WI38 (cell line): ENCODE measurements around the gene TMC6.
"Not testable (repeated sequence)": the region's sequence is repeated elsewhere in the genome, so short reads cannot be mapped to it uniquely, and the experiment has no call there.

Experiments
- H3K4me3 ChIP-seq: 2 replicates; pipeline ENCODE4 v1.5.1; 2011; ENCODE audit warnings: low read depth, mild to moderate bottlenecking, control low read depth, low read length
- CTCF ChIP-seq: IDR thresholded peaks from 2 replicates; pipeline ENCODE4 v1.5.1; 2012; ENCODE audit warnings: low read depth, mild to moderate bottlenecking, control low read depth, low read length

TMC6 gene

GRCh38 chr17:78142119-78142861 lies 13.7 kb upstream of the TMC6 start:
- H3K4me3 ChIP-seq: no peak overlapping the region
- TF ChIP-seq CTCF: no peak

DNA sequence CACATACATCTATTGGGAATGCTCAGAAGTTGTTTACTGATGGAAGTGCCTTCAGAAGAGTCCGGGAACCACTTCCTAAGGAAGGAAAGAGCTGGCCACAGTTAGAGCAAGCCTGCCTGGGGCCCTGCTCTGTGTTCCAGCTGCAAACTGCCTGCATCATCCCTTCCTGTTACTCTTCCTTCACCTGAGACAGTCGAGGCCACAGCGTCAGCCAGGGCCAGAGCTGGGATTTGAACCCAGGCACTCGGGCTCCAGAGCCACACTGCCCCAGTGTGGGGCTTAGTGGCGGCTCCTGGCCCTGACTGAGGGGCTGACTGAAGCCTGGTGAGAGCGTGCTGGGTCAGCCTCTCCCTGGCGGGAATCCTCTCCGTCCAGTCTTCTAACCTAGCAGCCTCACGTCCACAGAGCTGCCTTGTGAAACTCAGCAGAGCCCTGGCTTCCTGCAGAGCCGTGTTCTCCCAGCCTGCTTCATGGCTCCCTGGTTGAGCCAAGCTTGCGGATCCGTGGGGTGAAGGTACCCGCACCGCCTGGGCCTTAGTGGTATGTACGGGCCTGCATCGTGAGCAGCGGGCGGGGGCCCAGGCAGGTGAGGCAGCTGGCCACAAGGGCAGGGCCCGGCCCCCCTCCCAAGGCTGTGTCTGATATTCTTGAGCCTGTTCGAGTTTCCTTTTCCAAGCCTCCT lies 13.0 kb upstream of the TMC6 start:
- TF ChIP-seq CTCF: no peak
- no peak overlapping the region for H3K4me3 ChIP-seq

DNA sequence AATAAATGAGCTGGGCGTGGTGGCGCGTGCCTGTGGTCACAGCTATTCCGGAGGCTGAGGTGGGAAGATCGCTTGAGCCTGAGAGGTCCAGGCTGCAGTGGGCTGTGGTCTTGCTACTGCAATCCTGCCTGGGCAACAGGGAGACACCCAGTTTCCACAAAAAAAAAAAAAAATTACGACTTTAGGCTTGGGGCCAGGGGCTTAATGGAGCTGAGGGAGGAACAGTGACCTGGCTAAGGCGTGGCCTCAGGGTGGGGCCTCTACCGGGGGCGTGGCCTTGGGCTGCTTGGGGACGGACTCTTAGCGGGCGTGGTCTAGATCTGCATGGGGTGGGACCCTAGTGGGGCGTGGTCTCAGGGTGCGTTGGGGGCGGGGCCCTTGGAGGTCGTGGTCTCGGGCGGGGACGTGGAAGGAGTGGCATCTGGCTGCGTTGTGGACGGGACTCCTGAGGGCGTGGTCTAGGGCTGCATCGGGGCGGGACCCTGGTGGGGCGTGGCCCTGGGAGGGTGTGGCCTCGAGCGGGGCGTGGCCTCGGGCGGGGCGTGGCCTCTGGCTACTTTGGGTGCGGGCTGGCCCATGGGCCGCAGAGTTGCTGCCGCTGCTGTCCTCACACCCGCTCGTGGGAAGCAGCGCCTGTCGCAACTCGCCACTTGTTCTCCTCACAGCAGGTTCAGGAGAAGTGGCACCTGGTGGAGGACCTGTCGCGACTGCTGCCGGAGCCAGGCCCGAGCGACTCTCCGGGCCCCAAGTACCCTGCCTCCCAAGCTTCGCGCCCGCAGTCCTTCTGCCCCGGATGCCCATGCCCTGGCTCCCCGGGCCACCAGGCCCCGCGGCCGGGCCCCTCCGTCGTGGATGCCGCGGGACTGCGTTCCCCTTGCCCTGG lies 11.9 kb upstream of the TMC6 start:
- TF ChIP-seq CTCF: no peak
- no peak overlapping the region for H3K4me3 ChIP-seq

GRCh38 chr17:78139861-78140168 lies 11.3 kb upstream of the TMC6 start:
- H3K4me3 ChIP-seq: not testable (repeated sequence)

DNA sequence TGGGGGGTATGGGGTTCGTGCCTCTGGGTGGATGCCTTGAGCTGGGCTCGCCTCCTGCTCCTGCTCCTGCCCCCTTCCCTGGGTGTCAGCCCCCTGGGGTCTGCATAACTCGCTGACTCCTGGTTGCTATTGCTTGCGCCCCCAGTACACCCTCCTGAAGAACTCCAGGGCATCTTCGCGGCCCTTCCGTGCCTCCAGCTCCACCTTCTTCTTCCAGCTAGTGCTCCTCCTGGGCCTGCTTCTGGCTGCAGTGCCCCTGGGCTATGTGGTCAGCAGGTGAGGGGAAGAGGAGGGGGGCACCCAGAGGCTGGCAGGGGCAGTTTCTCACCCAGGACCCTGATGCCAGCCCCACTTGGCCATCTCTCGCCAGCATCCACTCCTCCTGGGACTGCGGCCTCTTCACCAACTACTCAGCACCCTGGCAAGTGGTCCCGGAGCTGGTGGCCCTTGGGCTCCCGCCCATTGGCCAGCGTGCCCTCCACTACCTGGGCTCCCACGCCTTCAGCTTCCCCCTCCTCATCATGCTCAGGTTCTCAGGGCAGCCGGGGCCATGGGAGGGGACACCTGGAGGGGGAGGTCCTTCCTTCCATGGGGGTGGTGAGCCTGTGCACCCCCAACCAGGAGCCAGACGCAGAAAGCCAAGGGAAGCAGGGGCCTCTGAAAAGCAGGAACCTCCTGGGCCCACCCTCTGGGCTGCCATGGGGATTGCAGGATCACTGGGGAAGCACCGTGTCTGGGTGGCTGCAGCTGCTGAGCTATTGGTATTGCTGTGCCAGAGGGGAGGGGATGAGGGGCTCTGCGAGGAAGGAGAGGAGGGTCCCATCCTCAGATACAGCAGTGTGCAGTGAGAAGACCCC lies 9.9 kb upstream of the TMC6 start:
- no peak overlapping the region for H3K4me3 ChIP-seq
- TF ChIP-seq CTCF: no peak

GRCh38 chr17:78137392-78138203 lies 9.0 kb upstream of the TMC6 start:
- H3K4me3 ChIP-seq: no peak overlapping the region

More at GRCh38 chr17:78137392-78138203, 9.0 kb upstream of the TMC6 start:
- TF ChIP-seq CTCF: peak; percentile 42
